Small intestine (tissue), 7 donors: Measurements from ENCODE around the gene PCDHGC4. TPM values are rescaled to one million over a fixed set of nuclear protein-coding genes. Genes with fewer than 3 reads are reported as not detected.

Experiments
- DNase-seq, 2 donors: peaks; one replicate each; pipeline versions ENCODE4 v3.0.0 to v3.0.0-alpha.2; 2013
- FAIRE-seq: peaks from 2 replicates; lab custom pipeline; 2012; peaks lifted over from hg19 to GRCh38; lab: Jason Lieb, UNC
- H3K27ac ChIP-seq, 3 donors: one replicate each; pipeline ENCODE4 v1.5.1; 2013; ENCODE audit warnings: low read length in 2 of 3, mild to moderate bottlenecking in 2 of 3, control low read depth in 1 of 3, inconsistent platforms in 1 of 3, low read depth in 1 of 3, moderate library complexity in 1 of 3
- H3K27me3 ChIP-seq, 3 donors: one replicate each; pipeline ENCODE4 v1.6.1; 2013; ENCODE audit warnings: low read length in 3 of 3, inconsistent platforms in 1 of 3; ENCODE audit not compliant: control insufficient read depth in 3 of 3, insufficient read depth in 3 of 3
- H3K36me3 ChIP-seq, 3 donors: one replicate each; pipeline ENCODE4 v1.6.1; 2013; ENCODE audit warnings: low read length in 3 of 3, inconsistent platforms in 1 of 3, low read depth in 1 of 3, mild to moderate bottlenecking in 1 of 3, moderate library complexity in 1 of 3; ENCODE audit not compliant: control insufficient read depth in 3 of 3, insufficient read depth in 2 of 3
- H3K4me1 ChIP-seq, 3 donors: one replicate each; pipeline ENCODE4 v1.6.1; 2013; ENCODE audit warnings: low read length in 2 of 3, inconsistent platforms in 1 of 3, low read depth in 1 of 3, mild to moderate bottlenecking in 1 of 3, moderate library complexity in 1 of 3; ENCODE audit not compliant: control insufficient read depth in 3 of 3, insufficient read depth in 2 of 3
- H3K4me3 ChIP-seq, 3 donors: one replicate each; pipeline ENCODE4 v1.5.1; 2013; ENCODE audit warnings: low read length in 3 of 3, control low read depth in 1 of 3, inconsistent platforms in 1 of 3, low read depth in 1 of 3, mild to moderate bottlenecking in 1 of 3, moderate library complexity in 1 of 3
- H3K9me3 ChIP-seq, 2 donors: one replicate each; pipeline ENCODE4 v1.6.1; 2013; ENCODE audit warnings: low read depth in 1 of 2, low read length in 1 of 2; ENCODE audit not compliant: control insufficient read depth in 2 of 2, insufficient read depth in 1 of 2
- WGBS, 3 donors: extraction: QIAGEN DNeasy Blood & Tissue Kit; methylation state at CpG; one replicate each; pipeline ENCODE4 v1.1.7; 2013; 5-methylcytosine and 5-hydroxymethylcytosine counted together
- polyA plus RNA-seq, 4 donors: library from polyadenylated mRNA; stranded (reverse) in 3 of 4; unstranded in 1 of 4; fragments of 200-250 nt in 3 of 4; fragments of 120-200 nt in 1 of 4; gene quantifications; one replicate each; pipeline versions ENCODE4 v1.2.1 to v1.2.3, GENCODE V29; 2013
- donor health status: healthy with polysubstance abuse.
- donor health status: control.
- donor health status: control.
- donor health status: Bipolar disorder and iron deficiency.
- donor health status: healthy.

PCDHGC4 gene
- polyA plus RNA-seq, 4 donors = 0.34 TPM; not detected in 2

GRCh38 chr5:141522301-141522700 is 37.5 kb downstream of the PCDHGC4 start:
- 52 to 72% (median 69%) methylated on average over 2 of the region's 2 CpGs for WGBS, 3 donors
- peaks cover 10 to 48% (median 37%) of the 10 kb centered on the region in 3 donors for H3K36me3 ChIP-seq
- FAIRE-seq = no peak

DNA sequence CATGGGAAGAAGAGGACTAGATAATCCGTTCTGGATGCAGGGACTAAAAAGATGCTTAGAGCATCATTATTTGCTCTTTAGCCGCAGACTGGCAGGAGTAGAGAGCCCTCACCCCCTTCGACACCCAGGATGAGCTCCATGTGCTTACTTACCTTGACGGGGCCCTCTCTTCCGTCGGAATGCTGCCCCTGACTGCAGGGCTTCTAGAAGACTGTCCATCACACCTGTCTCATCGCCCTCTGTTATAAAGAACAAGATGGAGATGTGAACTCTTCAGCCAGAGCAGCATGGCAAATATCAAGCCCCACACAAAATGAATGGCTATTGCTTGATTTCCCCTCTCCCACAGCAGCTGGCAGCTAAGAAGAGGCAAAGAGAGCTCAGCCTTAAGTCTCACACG is 39.2 kb downstream of the PCDHGC4 start:
- Histone ChIP-seq H3K27me3 (no peaks in the 10 kb centered on the region), H3K27ac (peak overlapping the region in 1 of 3 donors; percentile 77), H3K36me3 (peaks cover 13 to 44% (median 42%) of the 10 kb centered on the region in 3 donors), H3K9me3 (no peaks in the 10 kb centered on the region), H3K4me1 (peaks cover 2 to 25% (median 4%) of the 10 kb centered on the region in 3 donors), H3K4me3 (no peak overlapping the region)
- DNase-seq (no peak), FAIRE-seq (no peak)
- 91 to 98% (median 97%) methylated on average over 8 of the region's 8 CpGs for WGBS, 3 donors

More at GRCh38 chr5:141522301-141522700, 37.5 kb downstream of the PCDHGC4 start:
- Histone ChIP-seq H3K27ac (no peak overlapping the region), H3K9me3 (no peaks in the 10 kb centered on the region), H3K4me3 (no peak overlapping the region), H3K4me1 (peaks cover 2 to 25% (median 4%) of the 10 kb centered on the region in 3 donors), H3K27me3 (no peaks in the 10 kb centered on the region)
- DNase-seq = no peak

DNA sequence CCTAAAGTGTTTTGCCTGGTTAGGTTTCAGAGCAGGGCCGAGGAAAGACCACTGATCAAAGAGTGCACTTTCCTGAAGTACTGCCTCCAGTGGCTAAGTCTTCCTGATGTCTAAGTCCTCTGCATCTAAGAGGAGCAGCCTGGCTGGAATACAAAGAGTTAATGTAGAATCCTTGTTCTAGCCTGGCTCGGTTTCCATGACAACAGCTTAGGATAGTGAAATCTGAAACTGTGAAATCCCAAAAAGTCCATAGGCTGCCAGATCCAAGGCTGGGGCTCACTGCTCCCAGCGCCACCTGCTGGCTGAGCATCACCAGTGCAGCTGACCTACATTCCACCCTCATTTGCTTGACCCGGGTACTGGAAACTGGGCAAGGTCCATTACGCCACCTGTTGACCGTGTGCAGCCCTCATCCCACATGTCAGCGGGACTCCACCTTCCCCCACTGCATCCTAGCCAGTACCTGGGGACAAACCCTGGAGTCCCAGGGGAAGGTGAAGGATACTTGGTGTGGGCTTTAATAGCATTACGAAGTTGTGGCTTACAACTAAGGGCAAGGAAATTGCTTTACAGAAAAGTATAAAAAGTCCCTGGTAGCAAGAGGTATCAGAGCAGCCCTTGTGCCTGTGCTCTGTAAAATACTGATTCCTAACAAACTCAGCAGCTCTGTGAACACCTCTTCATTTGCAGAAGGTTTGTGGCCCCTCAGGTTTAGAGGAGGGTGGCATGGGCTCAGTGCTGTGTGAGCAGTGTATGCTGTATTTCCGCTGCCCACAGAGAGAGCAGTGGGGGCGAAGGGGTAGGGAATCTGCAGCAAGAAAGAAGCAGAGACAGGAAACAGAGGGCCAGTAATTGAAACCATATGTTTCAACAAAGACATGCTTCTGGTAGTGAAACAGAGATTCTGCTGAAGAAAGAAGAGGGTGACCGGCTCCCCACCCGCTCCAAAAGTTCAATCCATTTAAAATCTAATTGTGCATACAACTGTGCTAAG is 40.1 kb downstream of the PCDHGC4 start:
- H3K36me3 ChIP-seq = peaks cover 13 to 52% (median 39%) of the 10 kb centered on the region in 3 donors
- 33 to 47% (median 43%) methylated on average over 12 of the region's 12 CpGs for WGBS, 3 donors
- peaks cover 2 to 25% (median 4%) of the 10 kb centered on the region in 3 donors for H3K4me1 ChIP-seq
- H3K27ac ChIP-seq = peak overlapping the region; percentile 8 to 77 (median 50)
- DNase-seq = peak; percentile 78 to 87
- H3K27me3 ChIP-seq = no peaks in the 10 kb centered on the region
- no peaks in the 10 kb centered on the region for H3K9me3 ChIP-seq
- no peak for FAIRE-seq
- H3K4me3 ChIP-seq = no peak overlapping the region

DNA sequence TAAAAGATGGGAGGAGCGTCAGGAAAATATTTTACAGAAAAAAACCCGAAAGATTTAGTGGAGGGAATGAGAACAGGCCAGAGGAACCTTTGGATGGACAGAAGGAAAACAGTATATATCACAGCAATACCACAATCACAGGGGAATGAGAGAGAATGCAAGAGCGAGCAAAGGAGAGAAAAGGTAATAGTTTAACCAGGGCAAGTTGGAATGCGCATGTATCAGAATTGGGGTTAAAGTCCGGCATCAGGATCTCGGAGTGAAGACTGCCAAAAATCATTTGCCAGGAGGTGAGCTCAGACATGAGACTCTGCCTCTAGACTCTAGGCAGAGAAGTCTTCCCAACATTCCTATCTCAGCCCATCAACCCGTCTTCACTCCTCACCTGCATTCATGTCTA is 40.8 kb downstream of the PCDHGC4 start:
- H3K4me3 ChIP-seq = no peak overlapping the region
- no peak for FAIRE-seq

DNA sequence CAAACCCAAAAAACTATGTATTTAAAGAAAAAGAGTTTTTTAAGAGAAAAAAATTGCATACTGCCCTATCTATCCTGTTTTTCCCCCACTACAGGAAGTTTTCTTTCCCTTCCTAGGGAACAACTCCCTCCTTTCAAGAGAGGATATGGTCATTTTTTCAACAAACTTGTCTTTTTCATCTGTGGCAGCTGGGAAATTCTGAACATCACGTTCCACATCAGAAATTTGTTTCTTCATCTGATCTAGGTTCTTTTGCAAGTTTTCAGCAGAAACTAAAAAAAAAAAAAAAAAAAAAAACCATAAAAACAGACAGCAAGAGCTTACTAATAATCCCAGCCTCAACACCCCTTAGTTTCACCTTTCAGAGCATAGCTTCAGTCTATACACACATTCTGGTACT is 42.6 kb downstream of the PCDHGC4 start:
- Histone ChIP-seq H3K4me1 (peaks cover 0 to 19% (median 4%) of the 10 kb centered on the region in 3 donors), H3K4me3 (no peak overlapping the region), H3K27ac (no peak overlapping the region), H3K9me3 (no peaks in the 10 kb centered on the region), H3K36me3 (peaks cover 15 to 52% (median 41%) of the 10 kb centered on the region in 3 donors), H3K27me3 (no peaks in the 10 kb centered on the region)
- FAIRE-seq = no peak
- WGBS, 3 donors = 48 to 93% (median 83%) methylated on average over 1 of the region's 1 CpG
- DNase-seq = no peak

More for the DNA sequence above, 40.8 kb downstream of the PCDHGC4 start:
- Histone ChIP-seq H3K27ac (peak overlapping the region in 2 of 3 donors; percentile 56 to 77), H3K9me3 (no peaks in the 10 kb centered on the region), H3K27me3 (no peaks in the 10 kb centered on the region), H3K4me1 (peaks cover 2 to 25% (median 4%) of the 10 kb centered on the region in 3 donors), H3K36me3 (peaks cover 13 to 49% (median 39%) of the 10 kb centered on the region in 3 donors)
- 29 to 64% (median 49%) methylated on average over 7 of the region's 7 CpGs for WGBS, 3 donors
- peak; percentile 60 to 78 for DNase-seq

- Histone ChIP-seq H3K4me3 (no peak overlapping the region), H3K4me1 (peaks cover 0 to 19% (median 4%) of the 10 kb centered on the region in 3 donors), H3K27me3 (no peaks in the 10 kb centered on the region), H3K36me3 (peaks cover 12 to 52% (median 41%) of the 10 kb centered on the region in 3 donors), H3K9me3 (no peaks in the 10 kb centered on the region), H3K27ac (peak overlapping the region in 2 of 3 donors; percentile 12 to 54)
- 75 to 95% (median 94%) methylated on average over 11 of the region's 11 CpGs for WGBS, 3 donors
- DNase-seq = no peak
- no peak for FAIRE-seq
Observed at GRCh38 chr5:141528291-141528984, 43.6 kb downstream of the PCDHGC4 start.

GRCh38 chr5:141529002-141529401 is 44.2 kb downstream of the PCDHGC4 start:
- no peak overlapping the region for H3K4me3 ChIP-seq
- H3K9me3 ChIP-seq = no peaks in the 10 kb centered on the region
- no peaks in the 10 kb centered on the region for H3K27me3 ChIP-seq
- H3K36me3 ChIP-seq = peaks cover 12 to 54% (median 41%) of the 10 kb centered on the region in 3 donors
- H3K4me1 ChIP-seq = peaks cover 0 to 18% (median 4%) of the 10 kb centered on the region in 3 donors
- FAIRE-seq (no peak), DNase-seq (no peak)
- H3K27ac ChIP-seq = peak overlapping the region in 2 of 3 donors; percentile 12 to 54
- whole genome bisulfite sequencing, 3 donors = 67 to 90% (median 88%) methylated on average over 5 of the region's 5 CpGs

DNA sequence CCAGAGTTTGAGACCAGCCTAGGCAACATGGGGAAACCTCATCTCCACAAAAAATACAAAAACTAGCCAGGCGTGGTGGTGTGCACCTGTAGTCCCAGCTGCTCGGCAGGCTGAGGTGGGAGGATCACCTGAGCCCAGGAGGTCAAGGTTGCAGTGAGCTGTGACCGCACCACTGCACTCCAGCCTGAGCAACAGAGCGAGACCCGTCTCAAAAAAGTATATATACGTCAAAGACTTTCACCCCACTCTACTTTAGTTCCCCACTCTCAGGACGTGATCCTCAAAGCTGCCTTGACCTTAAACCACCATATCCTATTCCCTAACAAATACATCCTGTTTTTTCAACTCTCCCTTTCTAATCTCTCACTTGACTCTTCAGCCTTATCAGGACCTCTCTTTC is 45.0 kb downstream of the PCDHGC4 start:
- H3K36me3 ChIP-seq = peaks cover 12 to 48% (median 40%) of the 10 kb centered on the region in 3 donors
- DNase-seq (no peak), FAIRE-seq (no peak)
- H3K27me3 ChIP-seq = no peaks in the 10 kb centered on the region
- WGBS, 3 donors = 88 to 95% (median 93%) methylated on average over 7 of the region's 7 CpGs
- H3K4me3 ChIP-seq = no peak overlapping the region
- no peaks in the 10 kb centered on the region for H3K9me3 ChIP-seq
- H3K4me1 ChIP-seq = peaks cover 0 to 11% (median 4%) of the 10 kb centered on the region in 3 donors
- H3K27ac ChIP-seq = no peak overlapping the region
